GM23248 (cell line): ENCODE results near the gene COPG2.

ENCODE experiments used
- EZH2 ChIP-seq: fragments of 200-600 bp; sonication (generic); IDR thresholded peaks from 2 replicates; pipeline ENCODE4 v1.6.1; 2018; ENCODE audit warnings: antibody characterized with exemption, mild to moderate bottlenecking; ENCODE audit not compliant: insufficient read depth, poor library complexity, severe bottlenecking
- EZH2phosphoT487 ChIP-seq: fragments of 200-600 bp; sonication (generic); IDR thresholded peaks from 2 replicates; pipeline ENCODE4 v1.6.1; 2018; ENCODE audit warnings: antibody characterized with exemption, moderate library complexity, mild to moderate bottlenecking, low read depth; ENCODE audit not compliant: insufficient read depth

DNA sequence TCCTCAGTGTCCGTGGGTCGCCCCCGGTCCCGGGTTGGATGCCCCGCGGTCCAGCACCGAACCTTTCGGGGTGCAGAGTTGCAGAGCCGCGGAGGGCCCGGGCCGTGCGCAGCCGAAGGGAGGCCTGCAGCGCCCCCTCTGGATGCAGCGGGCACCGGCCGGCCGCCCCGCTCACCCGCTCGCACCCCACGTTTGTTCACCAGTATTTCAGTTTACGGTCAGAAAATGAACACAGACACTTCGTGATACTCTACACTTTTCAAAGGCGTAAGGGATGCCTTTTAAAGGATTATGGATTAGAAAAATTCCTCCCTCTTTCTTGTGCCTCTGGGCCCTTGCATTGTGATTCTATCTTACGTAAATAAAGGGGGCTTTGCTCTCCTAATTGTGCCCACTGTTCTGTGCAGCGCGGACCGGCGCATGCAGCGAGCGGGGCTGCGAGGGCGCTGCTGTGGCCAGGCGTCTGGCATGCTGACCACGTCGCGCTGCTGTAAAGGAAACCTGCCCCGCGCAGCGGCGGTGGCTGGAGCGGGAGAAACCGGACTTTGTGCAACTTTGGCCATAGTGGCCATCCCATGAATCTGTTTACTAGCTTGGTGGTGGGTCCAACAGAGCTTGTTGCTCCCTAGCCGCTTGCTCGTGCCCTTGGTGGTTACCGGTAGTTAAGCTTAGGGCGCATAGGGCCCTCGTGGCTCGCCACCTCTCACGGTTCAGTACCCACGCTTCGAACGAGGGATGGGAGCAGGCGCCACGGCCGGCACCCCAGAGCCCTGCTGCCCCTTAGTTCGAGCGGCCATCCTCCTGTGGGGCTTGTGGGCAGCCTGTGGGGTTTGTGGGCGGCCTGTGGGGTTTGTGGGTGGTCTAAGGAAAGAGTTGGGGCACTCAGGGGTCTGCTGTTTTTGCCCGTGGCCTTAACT is 177.4 kb downstream of the COPG2 start:
- TF ChIP-seq EZH2phosphoT487 (no peak), EZH2 (no peak)
